Measurements from ENCODE around the gene DOCK8. TPM values are rescaled to one million over a fixed set of nuclear protein-coding genes. Genes with fewer than 3 reads are reported as not detected.

The DOCK8 gene
- polyA plus RNA-seq, 1 donor (not counting 4 experiments of a cell fraction or from before 2014, with no cell fraction given), result 1.5 TPM

GRCh38 chr9:372128-372527, 157.5 kb downstream of the DOCK8 start:
- H3K4me3 ChIP-seq (ENCODE audit: control insufficient read depth in 2 of 3, extremely low read depth in 1 of 3, insufficient read depth in 2 of 3, low read depth in 1 of 3, low read length in 3 of 3), result no peak overlapping the region
- H3K9me1 ChIP-seq (ENCODE audit: control insufficient read depth, extremely low read depth, insufficient read depth, low read length), result no peaks in the 10 kb centered on the region
- DNase-seq (ENCODE audit: low read depth, low spot score), result no peak
- no peaks in the 10 kb centered on the region for H3K27me3 ChIP-seq (ENCODE audit: control insufficient read depth, extremely low read depth, insufficient read depth, low read length)
- H2AFZ ChIP-seq (ENCODE audit: control insufficient read depth, low read length), result no peak overlapping the region
- no peaks in the 10 kb centered on the region for H3K79me2 ChIP-seq (ENCODE audit: control insufficient read depth, insufficient read depth, low read length)
- H3K36me3 ChIP-seq (ENCODE audit: control insufficient read depth in 2 of 2, extremely low read depth in 1 of 2, insufficient read depth in 2 of 2, low read length in 2 of 2), result no peaks in the 10 kb centered on the region
- H3K27ac ChIP-seq (ENCODE audit: control insufficient read depth, insufficient read depth, low read length), result no peak overlapping the region
- FAIRE-seq, result no peak
- H3K9me3 ChIP-seq (ENCODE audit: control insufficient read depth, low read depth, low read length), result no peaks in the 10 kb centered on the region
- no peak for TF ChIP-seq EZH2 (IDR thresholded peaks at IDR 0.05; ENCODE audit: low read length)
- TF ChIP-seq CTCF (optimal IDR thresholded peaks at IDR 0.05 in 1 of 3, IDR thresholded peaks at IDR 0.05 in 1 of 3, conservative IDR thresholded peaks at IDR 0.05 in 1 of 3; ENCODE audit: extremely low read depth in 1 of 3, insufficient read depth in 2 of 3, low read length in 3 of 3), result no peak
- H3K4me1 ChIP-seq (ENCODE audit: control insufficient read depth, extremely low read depth, insufficient read depth, low read length), result no peaks in the 10 kb centered on the region
- H4K20me1 ChIP-seq (ENCODE audit: control insufficient read depth, extremely low read depth, insufficient read depth, low read length), result no peaks in the 10 kb centered on the region
- dilution Hi-C loops (cut with MboI; ENCODE audit: extremely low pct_ligation_motif_present, low sequenced_read_pairs), result no loop called here
- no peak overlapping the region for H3K9ac ChIP-seq (ENCODE audit: control insufficient read depth, extremely low read depth, insufficient read depth, low read length)
- H3K4me2 ChIP-seq (ENCODE audit: control insufficient read depth, extremely low read depth, insufficient read depth, low read depth, low read length), result no peak overlapping the region

GRCh38 chr9:373759-374206, 159.1 kb downstream of the DOCK8 start:
- dilution Hi-C loops (cut with MboI; ENCODE audit: extremely low pct_ligation_motif_present, low sequenced_read_pairs), result no loop called here
- H3K36me3 ChIP-seq (ENCODE audit: control insufficient read depth in 2 of 2, extremely low read depth in 1 of 2, insufficient read depth in 2 of 2, low read length in 2 of 2), result no peaks in the 10 kb centered on the region

More at GRCh38 chr9:373759-374206, 159.1 kb downstream of the DOCK8 start:
- Histone ChIP-seq H4K20me1 (ENCODE audit: control insufficient read depth, extremely low read depth, insufficient read depth, low read length) (no peaks in the 10 kb centered on the region), H3K9me3 (ENCODE audit: control insufficient read depth, low read depth, low read length) (no peaks in the 10 kb centered on the region), H3K79me2 (ENCODE audit: control insufficient read depth, insufficient read depth, low read length) (no peaks in the 10 kb centered on the region), H3K27ac (ENCODE audit: control insufficient read depth, insufficient read depth, low read length) (no peak overlapping the region), H3K9me1 (ENCODE audit: control insufficient read depth, extremely low read depth, insufficient read depth, low read length) (no peaks in the 10 kb centered on the region), H3K4me2 (ENCODE audit: control insufficient read depth, extremely low read depth, insufficient read depth, low read depth, low read length) (no peak overlapping the region), H3K9ac (ENCODE audit: control insufficient read depth, extremely low read depth, insufficient read depth, low read length) (no peak overlapping the region), H2AFZ (ENCODE audit: control insufficient read depth, low read length) (no peak overlapping the region), H3K27me3 (ENCODE audit: control insufficient read depth, extremely low read depth, insufficient read depth, low read length) (no peaks in the 10 kb centered on the region), H3K4me1 (ENCODE audit: control insufficient read depth, extremely low read depth, insufficient read depth, low read length) (no peaks in the 10 kb centered on the region), H3K4me3 (ENCODE audit: control insufficient read depth in 2 of 3, extremely low read depth in 1 of 3, insufficient read depth in 2 of 3, low read depth in 1 of 3, low read length in 3 of 3) (no peak overlapping the region)
- TF ChIP-seq CTCF (optimal IDR thresholded peaks at IDR 0.05 in 1 of 3, IDR thresholded peaks at IDR 0.05 in 1 of 3, conservative IDR thresholded peaks at IDR 0.05 in 1 of 3; ENCODE audit: extremely low read depth in 1 of 3, insufficient read depth in 2 of 3, low read length in 3 of 3), result no peak
- TF ChIP-seq EZH2 (IDR thresholded peaks at IDR 0.05; ENCODE audit: low read length), result no peak
- FAIRE-seq (no peak), DNase-seq (ENCODE audit: low read depth, low spot score) (no peak)
